Choroid plexus epithelial cell (primary cell): ENCODE measurements around the gene CCL28.
"Not testable (repeated sequence)": the region's sequence is repeated elsewhere in the genome, so short reads cannot be mapped to it uniquely, and the experiment has no call there.

ENCODE experiments used
- DNase-seq: peaks from one replicate; pipeline ENCODE4 v3.0.0-alpha.2; 2010; ENCODE audit warnings: low read depth
- H3K4me3 ChIP-seq: 2 replicates; pipeline ENCODE4 v1.5.1; 2011; ENCODE audit warnings: low read depth, mild to moderate bottlenecking, control low read depth, low read length, moderate library complexity
- TF ChIP-seq, protein P1 (sequence below): conservative IDR thresholded peaks from 2 replicates; pipeline ENCODE4 v1.5.1; 2011; ENCODE audit warnings: low read depth, mild to moderate bottlenecking, control low read depth, inconsistent platforms, low read length, moderate library complexity

Gene CCL28

DNA sequence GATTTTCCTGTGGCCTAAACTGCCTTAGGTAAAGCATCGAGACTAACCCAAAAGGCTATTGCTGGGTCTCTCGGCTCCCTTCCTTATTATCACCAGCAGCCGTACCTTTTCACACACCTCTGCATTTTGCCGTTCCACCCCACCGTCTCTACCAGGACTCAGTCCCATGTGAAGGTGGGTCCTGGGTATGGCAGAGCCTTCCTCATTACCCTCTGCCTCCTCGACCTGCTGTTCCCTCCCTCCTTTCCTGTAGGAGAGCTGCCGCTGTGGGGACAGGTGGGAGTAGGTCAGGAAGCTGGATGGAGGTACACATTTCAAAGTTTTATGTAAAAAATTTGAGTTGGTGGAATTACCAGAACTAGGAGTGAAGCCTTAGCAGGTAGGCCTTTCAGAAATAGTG, 1.8 kb downstream of the CCL28 start:
- H3K4me3 ChIP-seq: no peak overlapping the region
- no peak for DNase-seq
- TF ChIP-seq, protein P1, sequence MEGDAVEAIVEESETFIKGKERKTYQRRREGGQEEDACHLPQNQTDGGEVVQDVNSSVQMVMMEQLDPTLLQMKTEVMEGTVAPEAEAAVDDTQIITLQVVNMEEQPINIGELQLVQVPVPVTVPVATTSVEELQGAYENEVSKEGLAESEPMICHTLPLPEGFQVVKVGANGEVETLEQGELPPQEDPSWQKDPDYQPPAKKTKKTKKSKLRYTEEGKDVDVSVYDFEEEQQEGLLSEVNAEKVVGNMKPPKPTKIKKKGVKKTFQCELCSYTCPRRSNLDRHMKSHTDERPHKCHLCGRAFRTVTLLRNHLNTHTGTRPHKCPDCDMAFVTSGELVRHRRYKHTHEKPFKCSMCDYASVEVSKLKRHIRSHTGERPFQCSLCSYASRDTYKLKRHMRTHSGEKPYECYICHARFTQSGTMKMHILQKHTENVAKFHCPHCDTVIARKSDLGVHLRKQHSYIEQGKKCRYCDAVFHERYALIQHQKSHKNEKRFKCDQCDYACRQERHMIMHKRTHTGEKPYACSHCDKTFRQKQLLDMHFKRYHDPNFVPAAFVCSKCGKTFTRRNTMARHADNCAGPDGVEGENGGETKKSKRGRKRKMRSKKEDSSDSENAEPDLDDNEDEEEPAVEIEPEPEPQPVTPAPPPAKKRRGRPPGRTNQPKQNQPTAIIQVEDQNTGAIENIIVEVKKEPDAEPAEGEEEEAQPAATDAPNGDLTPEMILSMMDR: no peak

GRCh38 chr5:43409809-43410271, 2.4 kb downstream of the CCL28 start:
- TF ChIP-seq, protein P1: no peak
- DNase-seq: no peak
- H3K4me3 ChIP-seq: no peak overlapping the region

- not testable (repeated sequence) for H3K4me3 ChIP-seq, DNase-seq
Observed at GRCh38 chr5:43402524-43403066, 9.6 kb downstream of the CCL28 start.

DNA sequence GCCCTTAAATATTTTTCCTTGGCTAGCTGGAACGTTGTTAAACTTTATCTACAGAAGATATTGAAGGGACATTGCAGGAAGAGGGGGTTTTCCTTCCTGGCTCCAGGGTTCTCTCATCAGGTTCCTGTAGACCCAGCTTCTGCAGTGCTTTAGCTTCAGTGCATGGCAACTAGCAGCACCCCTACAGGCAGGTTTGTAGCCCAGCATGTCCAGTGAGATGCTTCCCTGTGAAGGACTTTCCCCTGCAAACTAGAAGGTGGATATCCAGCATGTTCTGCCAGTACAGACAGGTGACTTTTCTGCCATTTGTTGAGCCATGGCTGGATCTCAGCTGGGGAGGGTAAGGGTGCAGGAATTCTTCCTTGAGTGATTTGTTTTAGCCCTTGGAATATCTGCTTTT, 10.4 kb downstream of the CCL28 start:
- TF ChIP-seq, protein P1: peak; percentile 75
- peak; percentile 62 for DNase-seq
- no peak overlapping the region for H3K4me3 ChIP-seq

DNA sequence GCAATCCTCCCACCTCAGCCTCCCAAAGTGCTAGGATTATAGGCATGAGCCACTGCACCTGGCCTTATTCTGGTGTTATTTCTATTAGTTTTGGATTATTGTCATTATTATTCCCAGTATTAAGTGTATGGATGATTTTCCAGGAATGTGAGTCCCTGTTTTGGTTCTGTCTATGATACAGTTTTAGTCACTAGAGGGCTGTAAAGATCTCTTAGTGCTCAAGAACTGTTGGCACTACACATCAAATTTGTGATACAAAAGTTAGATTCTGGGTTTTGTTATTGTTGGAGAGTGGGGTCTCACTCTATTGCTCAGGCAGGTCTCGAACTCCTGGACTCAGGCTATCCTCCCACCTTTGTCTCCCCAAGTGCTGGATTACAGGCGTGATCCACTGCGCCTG, 12.1 kb downstream of the CCL28 start:
- TF ChIP-seq, protein P1: peak; percentile 56
- peak; percentile 63 for DNase-seq
- no peak overlapping the region for H3K4me3 ChIP-seq

- DNase-seq: peak; percentile 34
- TF ChIP-seq, protein P1: no peak
- peak overlapping the region; percentile 67 for H3K4me3 ChIP-seq
Observed at GRCh38 chr5:43396762-43397304, 15.4 kb downstream of the CCL28 start.

GRCh38 chr5:43390471-43390870, 21.7 kb downstream of the CCL28 start:
- no peak overlapping the region for H3K4me3 ChIP-seq
- DNase-seq: no peak
- TF ChIP-seq, protein P1: no peak
